SIG-M5 (cell line): ENCODE measurements around the gene GABARAP.

ENCODE experiments used
- DNase-seq: peaks from one replicate; lab custom pipeline; 2025; lab: John Stamatoyannopoulos, UW

Gene GABARAP

GRCh38 chr17:7241783-7242716, at the start of gene GABARAP:
Gene GABARAP, minus strand, starts transcription at chr17:7242449. Its CDS starts 119 bp downstream, at chr17:7242330.
- DNase-seq, result no peak

DNA sequence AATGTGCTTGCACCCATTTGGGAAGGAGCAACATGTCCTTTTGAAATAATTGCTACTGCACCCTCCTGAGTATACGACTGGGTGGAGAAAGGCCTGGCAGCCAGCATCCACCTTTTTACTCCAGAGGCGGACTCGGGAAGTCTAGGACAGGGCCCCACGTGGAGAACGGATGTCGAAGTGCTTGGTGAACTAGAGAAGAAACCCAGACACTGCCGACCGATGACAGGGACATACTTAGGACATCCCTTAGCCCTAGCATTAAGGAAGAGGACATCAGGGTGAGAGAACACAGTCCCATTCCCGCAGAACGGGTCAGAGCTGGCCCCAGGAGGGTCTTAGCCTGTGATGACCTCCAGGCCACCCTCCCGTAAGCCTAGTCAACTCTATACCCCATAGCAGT, 48.4 kb upstream of the GABARAP start:
- DNase-seq, result no peak

GRCh38 chr17:7290166-7290565, 47.9 kb upstream of the GABARAP start:
- DNase-seq, result no peak

DNA sequence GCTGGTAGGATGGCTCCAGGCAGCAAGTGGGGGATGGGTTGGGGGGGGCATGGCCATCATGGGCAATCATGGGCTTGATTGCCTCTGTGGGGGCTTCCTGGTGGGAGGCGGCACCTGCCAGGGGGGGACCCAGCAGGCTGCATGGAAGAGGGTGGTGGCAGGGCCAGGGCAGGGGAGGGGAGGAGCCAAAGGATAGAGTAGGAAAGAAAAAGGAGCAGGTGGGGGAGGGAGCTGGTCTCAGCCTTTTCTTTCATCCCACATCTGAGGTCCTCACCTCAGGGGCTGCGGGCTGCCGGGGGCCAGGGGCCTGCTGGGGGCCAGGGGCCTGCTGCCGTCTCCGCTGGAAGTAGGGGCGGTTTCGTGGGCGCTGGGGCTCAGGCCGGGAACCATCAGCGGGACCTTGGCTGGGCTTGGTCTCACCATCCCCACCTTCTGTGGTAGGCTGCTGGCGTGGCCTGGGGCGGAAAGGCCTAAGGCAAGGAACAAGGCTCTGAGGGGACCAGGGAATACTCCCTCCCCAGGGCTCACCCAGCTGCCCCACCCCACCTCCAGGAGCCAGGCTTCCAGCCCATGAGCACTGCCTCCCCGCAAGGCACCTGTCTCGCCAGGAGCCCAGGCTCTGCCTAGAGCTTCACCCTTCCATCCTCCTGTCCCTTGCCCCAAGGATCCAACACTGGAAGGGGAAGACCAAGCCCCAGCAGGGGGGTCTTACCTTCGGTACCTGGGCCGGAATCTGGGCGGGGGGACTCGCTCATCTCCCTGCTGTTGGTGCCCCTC, 47.2 kb upstream of the GABARAP start:
- no peak for DNase-seq

DNA sequence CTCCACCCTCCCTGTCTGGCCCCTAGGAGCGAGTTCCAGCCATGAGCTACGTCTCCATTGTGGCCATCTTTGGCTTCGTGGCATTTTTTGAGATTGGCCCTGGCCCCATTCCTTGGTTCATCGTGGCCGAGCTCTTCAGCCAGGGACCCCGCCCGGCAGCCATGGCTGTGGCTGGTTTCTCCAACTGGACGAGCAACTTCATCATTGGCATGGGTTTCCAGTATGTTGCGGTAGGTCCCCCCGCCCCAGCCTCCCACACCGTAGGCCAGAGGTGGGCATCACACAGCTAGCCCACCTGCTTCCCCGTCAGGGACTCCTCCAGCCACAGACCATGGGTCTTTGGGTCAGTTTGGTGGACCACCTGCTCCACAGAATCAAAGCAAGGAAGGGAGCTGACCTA, 43.4 kb upstream of the GABARAP start:
- no peak for DNase-seq

GRCh38 chr17:7284911-7285310, 42.7 kb upstream of the GABARAP start:
- no peak for DNase-seq

DNA sequence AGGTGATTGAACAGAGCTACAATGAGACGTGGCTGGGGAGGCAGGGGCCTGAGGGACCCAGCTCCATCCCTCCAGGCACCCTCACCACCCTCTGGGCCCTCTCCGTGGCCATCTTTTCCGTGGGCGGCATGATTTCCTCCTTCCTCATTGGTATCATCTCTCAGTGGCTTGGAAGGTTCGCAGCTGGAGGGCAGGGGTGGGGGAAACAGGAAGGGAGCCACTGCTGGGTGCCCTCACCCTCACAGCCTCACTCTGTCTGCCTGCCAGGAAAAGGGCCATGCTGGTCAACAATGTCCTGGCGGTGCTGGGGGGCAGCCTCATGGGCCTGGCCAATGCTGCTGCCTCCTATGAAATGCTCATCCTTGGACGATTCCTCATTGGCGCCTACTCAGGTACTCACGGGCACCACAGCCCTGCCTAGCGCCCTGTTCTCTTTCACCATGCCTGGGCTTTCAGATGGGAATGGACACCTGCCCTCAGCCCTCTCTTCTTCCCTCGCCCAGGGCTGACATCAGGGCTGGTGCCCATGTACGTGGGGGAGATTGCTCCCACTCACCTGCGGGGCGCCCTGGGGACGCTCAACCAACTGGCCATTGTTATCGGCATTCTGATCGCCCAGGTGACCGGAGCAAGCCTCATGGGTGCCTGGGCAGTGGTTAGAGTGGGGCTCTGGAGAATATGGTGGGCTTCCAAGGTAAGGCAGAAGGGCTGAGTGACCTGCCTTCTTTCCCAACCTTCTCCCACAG, 41.4 kb upstream of the GABARAP start:
- no peak for DNase-seq

- DNase-seq, result no peak
Observed at GRCh38 chr17:7282752-7283321, 40.6 kb upstream of the GABARAP start.

DNA sequence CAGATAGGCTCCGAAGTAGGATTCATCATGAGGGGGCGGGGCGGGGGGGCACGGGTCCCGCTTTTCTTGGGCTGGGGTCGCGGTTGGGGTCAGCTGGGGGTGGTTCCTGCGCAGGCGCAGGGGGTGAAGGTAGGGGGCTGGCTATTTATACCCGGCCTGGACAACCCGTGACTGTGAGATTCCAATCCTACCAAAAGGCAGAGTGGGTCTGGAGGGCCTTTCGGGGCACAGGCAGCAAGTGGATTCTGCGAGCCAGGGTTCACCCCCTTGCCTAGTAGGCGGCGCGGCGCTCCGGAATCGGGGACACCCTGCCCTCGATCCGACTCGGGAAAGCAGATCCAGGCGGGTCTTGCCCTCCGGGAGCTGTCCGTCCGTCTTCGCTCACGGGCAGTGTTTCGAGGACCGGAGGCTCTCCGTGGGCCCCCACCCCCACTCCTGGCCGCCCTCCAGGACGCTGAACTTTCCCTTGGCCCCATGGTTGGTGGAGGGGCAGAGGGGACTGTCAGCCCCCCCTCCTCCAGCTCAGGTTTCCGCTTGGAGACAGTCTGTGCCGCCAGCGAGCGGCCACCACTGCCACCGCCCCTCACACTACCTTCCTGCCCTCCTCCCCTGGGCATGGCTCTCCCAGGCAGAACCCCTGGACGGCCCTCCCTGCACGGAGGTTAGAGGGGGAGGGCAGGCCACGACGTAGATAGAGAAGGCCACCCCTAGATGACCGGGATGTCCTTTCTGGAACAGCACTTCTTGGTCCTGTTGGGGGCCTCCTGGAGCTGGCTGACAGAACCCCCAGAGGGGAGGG, 39.9 kb upstream of the GABARAP start:
- DNase-seq, result no peak

- no peak for DNase-seq
Observed at GRCh38 chr17:7281074-7281952, 39.1 kb upstream of the GABARAP start, which contains the start of gene SLC2A4. Gene SLC2A4, plus strand, starts transcription at chr17:7281718. Its CDS starts 217 bp downstream, at chr17:7281935.

DNA sequence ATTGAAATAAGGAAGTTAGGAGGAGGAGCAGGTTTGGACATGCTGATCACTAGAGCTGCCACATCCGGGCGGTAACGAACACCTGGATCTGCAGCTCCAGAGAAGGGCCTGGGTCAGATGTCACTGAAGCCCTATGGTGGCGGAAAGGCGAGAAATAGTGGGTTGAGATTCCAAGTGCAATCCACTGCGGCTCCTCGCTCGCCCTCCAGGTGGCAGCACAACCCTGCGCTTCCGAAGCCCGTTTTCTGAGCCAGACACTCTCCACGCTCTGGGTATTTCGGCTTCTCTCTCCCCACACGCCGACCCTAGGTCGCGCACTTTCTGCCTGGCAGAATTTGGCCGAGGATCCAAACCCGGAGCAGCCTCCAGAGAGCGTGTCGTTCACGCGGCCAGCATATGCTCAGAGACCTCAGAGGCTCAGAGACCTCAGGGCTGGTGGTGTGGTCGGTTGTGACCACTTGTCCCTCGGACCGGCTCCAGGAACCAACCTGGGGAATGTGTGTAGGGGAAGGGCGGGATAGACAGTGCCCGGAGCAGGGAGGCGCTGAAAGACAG, 38.3 kb upstream of the GABARAP start:
- no peak for DNase-seq

- DNase-seq, result no peak
Observed at GRCh38 chr17:7279448-7279847, 37.2 kb upstream of the GABARAP start.

DNA sequence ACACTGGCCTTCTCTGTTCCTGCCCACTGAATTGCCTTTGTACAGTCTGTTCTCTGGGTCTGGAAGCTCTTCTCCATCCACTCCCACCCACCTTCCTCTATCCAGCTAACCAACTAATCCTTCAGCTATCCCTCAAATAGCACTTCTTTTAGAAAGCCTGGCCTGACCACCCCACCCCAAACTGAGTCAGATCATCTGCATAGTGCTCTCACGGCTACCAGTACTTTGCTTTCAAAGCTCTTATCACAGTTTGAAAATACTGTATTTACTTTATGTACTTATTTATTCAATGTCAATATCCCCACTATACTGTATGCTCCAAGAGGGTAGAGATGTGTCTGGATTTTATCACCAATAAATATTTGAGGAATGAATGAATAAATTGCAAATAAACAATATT, 24.5 kb upstream of the GABARAP start:
- no peak for DNase-seq

- no peak for DNase-seq
Observed at GRCh38 chr17:7263801-7264078, 21.5 kb upstream of the GABARAP start.

DNA sequence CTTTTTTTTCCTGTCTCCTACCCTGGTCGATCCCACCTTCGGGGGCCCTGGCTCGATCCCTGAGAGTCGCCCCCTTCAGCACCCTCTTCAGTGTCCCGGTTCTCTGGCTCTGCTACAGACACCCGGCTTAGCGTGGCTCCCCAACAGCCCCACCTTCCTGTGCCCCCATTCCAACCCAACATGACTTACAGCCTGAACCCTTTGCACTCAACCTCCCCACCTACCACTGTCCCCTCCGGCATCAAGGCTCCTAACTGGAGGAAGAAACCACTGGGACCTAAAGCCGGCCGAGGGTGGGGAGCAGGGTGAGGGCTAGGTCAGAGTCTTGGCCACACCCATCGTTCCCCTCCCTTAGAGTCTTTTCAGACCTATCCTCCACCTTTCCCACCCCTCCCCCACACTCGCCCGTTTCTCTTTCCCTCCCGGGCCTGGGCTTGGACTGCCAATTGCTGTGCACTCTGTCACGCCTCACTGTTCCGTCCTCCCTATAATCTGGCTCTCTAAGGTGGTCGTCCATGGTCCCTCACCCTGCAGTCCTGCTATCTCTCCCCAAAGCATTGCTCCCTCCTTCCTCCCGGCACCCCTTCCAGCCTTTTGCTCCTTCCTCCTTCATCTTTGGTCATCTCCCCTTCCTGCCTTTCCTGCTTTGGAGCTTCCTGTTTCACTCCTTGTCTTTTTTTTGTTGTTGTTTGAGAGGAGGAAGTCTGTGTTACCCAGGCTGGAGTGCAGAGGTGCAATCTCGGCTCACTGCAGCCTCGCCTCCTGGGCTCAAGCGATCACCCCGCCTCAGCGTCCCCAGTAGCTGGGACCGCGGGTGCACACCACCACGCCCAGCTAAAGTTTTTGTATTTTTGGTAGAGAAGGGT, 20.9 kb upstream of the GABARAP start:
- no peak for DNase-seq

DNA sequence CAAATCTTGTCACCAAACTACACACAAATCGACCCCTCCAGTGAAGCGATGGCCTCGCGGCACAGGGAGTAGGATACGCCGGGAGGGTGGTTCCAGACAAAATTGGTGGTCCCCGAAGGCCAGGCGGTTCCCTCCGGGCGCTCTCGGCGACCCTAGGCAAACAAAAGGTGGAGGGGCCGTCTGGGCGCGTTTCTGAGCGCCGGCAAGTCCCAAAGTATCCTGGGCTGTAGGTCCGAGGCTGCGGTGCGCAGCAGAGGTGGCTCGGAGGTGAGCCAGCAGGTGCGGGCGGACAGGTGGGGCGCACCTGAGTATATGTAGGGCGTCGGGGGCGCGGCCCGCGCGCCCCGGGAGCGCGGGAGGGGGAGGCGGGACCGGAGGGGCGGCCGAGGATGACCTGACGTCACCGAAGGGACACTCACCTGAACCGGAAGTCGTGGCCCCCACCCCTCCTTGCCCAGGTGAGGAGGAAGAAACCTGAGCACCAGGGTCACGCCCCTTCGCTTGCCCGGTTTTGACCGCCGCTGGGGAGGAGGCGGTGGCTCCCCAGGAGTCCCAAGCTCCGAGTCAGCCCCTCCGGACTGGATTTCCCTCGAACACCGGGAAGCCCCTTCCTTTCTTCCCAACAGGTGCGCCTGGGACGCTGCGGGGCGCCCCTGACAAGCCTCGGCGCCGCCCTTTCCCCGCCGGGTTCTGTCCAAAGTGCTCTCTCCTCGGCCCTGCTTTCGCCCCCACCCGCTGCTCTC, 20.1 kb upstream of the GABARAP start, which contains the start of gene CLDN7:
Gene CLDN7 (minus strand): TSS at position 287 of the 743 bp plus-strand sequence. CDS start 435 bp downstream, outside the sequence.
- no peak for DNase-seq

GRCh38 chr17:7261379-7262191, 19.3 kb upstream of the GABARAP start:
- DNase-seq, result no peak
